ENCODE measurements around the gene OSMR. TPM values are rescaled to one million over a fixed set of nuclear protein-coding genes. Genes with fewer than 3 reads are reported as not detected.
"Not testable (repeated sequence)": the region's sequence is repeated elsewhere in the genome, so short reads cannot be mapped to it uniquely, and the experiment has no call there.

OSMR gene
- total RNA-seq, 4 donors from 2014 or later, result 6.3 to 16.5 (median 11.7) TPM

DNA sequence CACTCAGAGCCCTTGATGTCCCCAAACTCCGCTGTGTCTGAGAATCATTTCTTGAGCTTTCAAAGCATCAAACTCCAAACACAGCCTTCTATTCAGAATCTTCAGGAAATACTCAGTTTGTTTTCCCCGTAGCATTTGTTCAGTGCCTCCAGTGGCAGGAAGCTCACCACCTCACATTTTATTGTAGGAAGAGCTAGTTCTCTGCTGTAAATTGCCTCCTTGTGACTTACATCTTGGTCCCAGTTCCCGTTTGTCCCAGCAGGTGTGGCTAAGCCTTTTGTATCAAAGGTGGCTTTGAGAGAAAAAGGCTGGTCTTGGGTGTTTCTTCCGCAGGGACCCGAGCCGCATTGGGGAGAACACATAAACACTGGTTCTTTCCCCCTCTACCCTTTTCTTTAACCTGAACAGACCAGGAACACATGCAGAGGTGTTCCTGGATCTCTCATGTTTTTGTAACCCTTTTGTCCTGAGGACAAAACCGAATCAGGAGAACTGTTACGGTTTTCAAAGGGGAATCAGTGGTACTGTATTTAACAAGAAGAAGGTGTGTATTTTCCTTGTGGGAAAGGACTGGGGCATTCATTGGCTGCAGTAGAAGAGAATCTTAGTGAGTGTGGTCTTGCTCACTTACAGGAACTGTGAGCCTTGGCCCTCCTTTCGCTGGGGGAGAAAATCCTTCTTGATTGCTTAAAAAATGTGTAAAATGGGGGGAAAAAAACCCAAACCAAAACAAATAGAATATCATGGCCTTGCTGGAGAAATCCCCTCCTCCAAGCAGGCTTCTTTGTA is 1.9 kb downstream of the OSMR start:
- H3K27ac ChIP-seq, result peak overlapping the region; percentile 87 to 93 (median 90)
- no peak for DNase-seq
- H3K9me3 ChIP-seq, result no peaks in the 10 kb centered on the region
- in situ Hi-C loops (cut with MboI; ENCODE audit: low pct_ligation_motif_present in 1 of 4, low pct_unique_long_range_greater_than_20kb in 1 of 4, low sequenced_read_pairs in 3 of 4) (no loop called here), intact Hi-C loops (cut with DNase I; ENCODE audit: low total_unique reads) (no loop called here)
- WGBS, 2 donors (ENCODE audit: low coverage in 1 of 2), result 59 to 80% methylated on average over 4 to 9 of the region's 9 CpGs
- no peaks in the 10 kb centered on the region for H3K36me3 ChIP-seq
- peak overlapping the region in 2 of 4 donors; percentile 32 to 55 for H3K4me3 ChIP-seq
- peaks cover 0 to 5% (median 1%) of the 10 kb centered on the region in 4 donors for H3K4me1 ChIP-seq
- TF ChIP-seq CTCF (IDR thresholded peaks at IDR 0.05) (no peak), EP300 (IDR thresholded peaks at IDR 0.05; ENCODE audit: low read depth) (no peak), POLR2AphosphoS5 (IDR thresholded peaks at IDR 0.05) (no peak), POLR2A (IDR thresholded peaks at IDR 0.05) (no peak)
- H3K27me3 ChIP-seq, result peaks cover 22% of the 10 kb centered on the region

DNA sequence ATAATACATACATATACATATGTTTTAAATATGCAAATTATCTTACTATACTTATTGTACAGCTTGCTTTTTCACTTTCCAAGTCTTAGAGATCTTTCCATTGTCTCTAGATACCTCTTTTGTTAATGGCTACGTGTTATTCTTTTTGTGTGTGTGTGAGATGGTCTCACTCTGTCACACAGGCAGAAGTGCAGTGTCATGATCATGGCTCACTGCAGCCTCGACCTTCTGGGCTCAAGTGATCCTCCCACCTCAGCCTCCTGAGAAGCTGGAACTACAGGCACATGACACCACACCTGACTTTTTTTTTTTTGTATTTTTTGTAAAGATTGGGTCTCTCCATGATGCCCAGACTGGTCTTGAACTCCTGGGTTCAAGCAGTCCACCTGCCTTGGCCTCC is 2.8 kb downstream of the OSMR start:
- in situ Hi-C loops (cut with MboI; ENCODE audit: low pct_ligation_motif_present in 1 of 4, low pct_unique_long_range_greater_than_20kb in 1 of 4, low sequenced_read_pairs in 3 of 4) (no loop called here), intact Hi-C loops (cut with DNase I; ENCODE audit: low total_unique reads) (no loop called here)
- Histone ChIP-seq H3K4me1 (peaks cover 0 to 5% (median 1%) of the 10 kb centered on the region in 4 donors), H3K9me3 (no peaks in the 10 kb centered on the region), H3K36me3 (no peaks in the 10 kb centered on the region), H3K4me3 (no peak overlapping the region), H3K27ac (peak overlapping the region in 1 of 4 donors; percentile 93), H3K27me3 (peaks cover 22% of the 10 kb centered on the region)
- DNase-seq, result no peak
- 61% methylated on average over 2 of the region's 2 CpGs for WGBS, 2 donors (ENCODE audit: low coverage in 1 of 2)
- TF ChIP-seq EP300 (IDR thresholded peaks at IDR 0.05; ENCODE audit: low read depth) (no peak), POLR2AphosphoS5 (IDR thresholded peaks at IDR 0.05) (no peak), POLR2A (IDR thresholded peaks at IDR 0.05) (no peak), CTCF (IDR thresholded peaks at IDR 0.05) (no peak)

- H3K4me3 ChIP-seq; H3K27me3 ChIP-seq; H3K27ac ChIP-seq; in situ Hi-C loops (cut with MboI; ENCODE audit: low pct_ligation_motif_present in 1 of 4, low pct_unique_long_range_greater_than_20kb in 1 of 4, low sequenced_read_pairs in 3 of 4); H3K9me3 ChIP-seq; intact Hi-C loops (cut with DNase I; ENCODE audit: low total_unique reads); H3K4me1 ChIP-seq; H3K36me3 ChIP-seq; DNase-seq: not testable (repeated sequence)
- WGBS, 2 donors (ENCODE audit: low coverage in 1 of 2), result 61 to 71% methylated on average over 2 to 5 of the region's 5 CpGs
Observed at GRCh38 chr5:38851640-38852039, 5.8 kb downstream of the OSMR start.

DNA sequence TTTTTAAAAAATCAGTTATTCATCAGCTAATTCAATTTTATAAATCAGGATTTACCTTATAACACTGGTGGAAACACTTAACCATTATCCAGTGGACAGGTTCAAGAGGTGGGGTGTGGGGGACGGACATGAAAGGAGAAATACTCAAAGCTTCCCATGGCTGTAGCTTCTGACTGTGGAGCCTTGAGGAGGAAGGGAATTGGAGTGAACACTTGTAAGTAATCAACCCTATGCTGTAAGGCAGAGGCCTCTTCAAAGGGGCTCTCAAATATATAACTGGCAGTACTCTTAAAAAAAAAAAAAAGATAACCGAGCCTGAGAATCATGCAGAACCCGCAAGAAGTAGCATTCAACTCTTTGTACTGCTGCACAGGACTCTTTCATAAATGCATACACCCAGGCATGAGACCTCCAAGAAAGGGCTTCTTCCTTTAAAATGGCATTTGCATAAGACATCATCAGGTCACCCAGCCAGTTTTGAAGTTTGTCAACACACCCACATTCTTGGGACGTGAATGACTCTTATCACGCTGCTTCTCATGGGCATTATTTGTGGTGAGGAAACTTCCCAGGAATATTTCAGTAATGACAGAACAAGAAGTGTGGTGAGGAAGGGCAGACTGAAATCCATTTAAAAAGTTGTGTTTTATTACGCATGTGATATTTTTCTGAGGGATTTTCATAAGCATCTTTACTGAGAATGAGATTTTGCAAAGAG is 8.1 kb downstream of the OSMR start:
- no peaks in the 10 kb centered on the region for H3K4me1 ChIP-seq
- H3K27me3 ChIP-seq, result no peaks in the 10 kb centered on the region
- no peak for DNase-seq
- H3K9me3 ChIP-seq, result no peaks in the 10 kb centered on the region
- no peak overlapping the region for H3K27ac ChIP-seq
- no peak overlapping the region for H3K4me3 ChIP-seq
- TF ChIP-seq CTCF (IDR thresholded peaks at IDR 0.05) (no peak), EP300 (IDR thresholded peaks at IDR 0.05; ENCODE audit: low read depth) (no peak), POLR2A (IDR thresholded peaks at IDR 0.05) (no peak), POLR2AphosphoS5 (IDR thresholded peaks at IDR 0.05) (no peak)
- in situ Hi-C loops (cut with MboI; ENCODE audit: low pct_ligation_motif_present in 1 of 4, low pct_unique_long_range_greater_than_20kb in 1 of 4, low sequenced_read_pairs in 3 of 4), result no loop called here
- intact Hi-C loops (cut with DNase I; ENCODE audit: low total_unique reads), result no loop called here
- WGBS, 2 donors (ENCODE audit: low coverage in 1 of 2), result 62 to 64% methylated on average over 4 to 6 of the region's 6 CpGs
- no peaks in the 10 kb centered on the region for H3K36me3 ChIP-seq

Measured in transverse colon (tissue), 4 donors.